ENCODE measurements around the gene HYAL2.

HYAL2 gene

DNA sequence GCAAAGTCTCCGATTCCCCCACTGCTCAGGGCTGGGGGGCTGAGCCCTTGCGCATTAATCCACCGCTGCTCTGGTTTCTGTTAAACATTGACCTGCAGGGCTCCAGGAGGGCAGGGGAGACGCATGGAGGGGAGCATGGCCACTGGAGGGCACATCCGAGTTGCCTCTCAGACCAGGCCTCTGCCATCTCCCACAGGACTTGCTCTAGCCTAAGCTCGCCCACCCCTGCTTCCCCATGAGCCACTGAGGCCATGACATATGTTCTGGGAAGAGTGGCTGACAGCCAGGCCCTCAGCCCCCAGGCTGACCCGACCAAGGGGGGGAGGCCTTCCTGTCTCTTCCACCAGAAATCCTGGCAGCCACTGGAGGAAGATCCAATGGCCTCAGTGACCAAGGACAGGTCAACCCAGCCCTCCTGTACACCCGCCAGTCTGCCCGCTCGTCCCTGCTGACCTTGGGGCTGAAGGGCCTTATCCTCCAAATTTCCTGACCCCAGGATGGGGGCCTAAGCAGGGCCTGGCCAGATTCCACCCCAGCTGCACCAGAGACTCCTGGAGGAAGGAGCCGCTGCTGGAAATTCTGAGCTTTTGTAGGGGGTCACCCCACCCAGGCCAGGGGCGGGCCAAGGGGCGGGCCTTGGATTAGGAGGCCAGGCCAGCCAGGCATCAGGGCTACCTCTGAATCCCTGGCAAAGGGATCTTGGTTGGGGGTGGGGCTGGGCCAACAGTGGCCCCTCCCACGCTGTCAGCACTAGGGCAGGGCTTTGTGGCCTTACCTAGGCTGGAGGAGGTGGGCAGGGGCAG is 19.3 kb downstream of the HYAL2 start, which contains the start of gene HYAL1:
Gene HYAL1 (minus strand): TSS at position 562 of the 803 bp plus-strand sequence. CDS start 618 bp downstream, outside the sequence.
- DNase-seq, result no peak

DNA sequence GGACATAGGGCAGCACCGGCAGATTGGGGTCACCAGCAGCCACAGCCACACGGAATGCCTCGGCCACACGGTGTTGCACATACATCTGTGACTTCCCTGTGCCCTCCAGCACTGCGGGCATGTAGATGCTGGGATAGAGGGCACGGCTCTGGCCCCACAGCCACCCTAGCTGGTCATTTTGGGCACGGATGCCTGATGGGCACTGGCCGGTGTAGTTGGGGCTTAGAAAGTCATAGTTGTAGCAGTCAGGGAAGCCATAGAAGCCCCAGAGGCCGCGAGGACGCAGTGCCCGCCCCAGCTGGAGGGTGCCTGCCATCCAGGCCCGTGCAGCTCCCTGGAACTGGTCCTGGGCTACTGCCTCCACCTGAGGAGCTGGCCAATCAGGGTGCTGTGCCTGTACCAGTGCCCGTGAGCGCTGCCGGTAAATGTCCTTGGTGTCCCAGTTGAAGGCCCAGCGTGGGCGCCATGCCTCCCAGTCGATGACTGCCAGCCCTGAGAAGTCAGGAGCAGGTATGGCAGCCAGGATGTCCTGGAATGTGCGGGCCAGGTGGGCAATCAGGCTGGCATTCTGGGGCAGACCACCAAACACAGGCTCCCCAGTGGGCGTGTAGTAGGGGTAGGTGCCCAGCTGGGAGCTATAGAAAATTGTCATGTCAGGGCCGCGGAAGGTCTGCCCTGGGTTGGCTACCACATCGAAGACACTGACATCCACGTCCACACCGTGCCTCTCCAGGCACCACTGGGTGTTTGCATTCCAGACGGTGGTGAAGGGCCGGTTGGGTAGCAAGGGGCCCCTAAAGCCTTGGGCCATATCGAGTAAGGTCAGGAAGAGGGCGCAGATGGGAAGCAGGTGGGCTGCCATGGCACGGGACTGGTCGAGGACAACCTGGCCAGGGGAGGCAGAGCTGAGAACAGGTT is 20.2 kb downstream of the HYAL2 start:
- DNase-seq, result no peak

DNA sequence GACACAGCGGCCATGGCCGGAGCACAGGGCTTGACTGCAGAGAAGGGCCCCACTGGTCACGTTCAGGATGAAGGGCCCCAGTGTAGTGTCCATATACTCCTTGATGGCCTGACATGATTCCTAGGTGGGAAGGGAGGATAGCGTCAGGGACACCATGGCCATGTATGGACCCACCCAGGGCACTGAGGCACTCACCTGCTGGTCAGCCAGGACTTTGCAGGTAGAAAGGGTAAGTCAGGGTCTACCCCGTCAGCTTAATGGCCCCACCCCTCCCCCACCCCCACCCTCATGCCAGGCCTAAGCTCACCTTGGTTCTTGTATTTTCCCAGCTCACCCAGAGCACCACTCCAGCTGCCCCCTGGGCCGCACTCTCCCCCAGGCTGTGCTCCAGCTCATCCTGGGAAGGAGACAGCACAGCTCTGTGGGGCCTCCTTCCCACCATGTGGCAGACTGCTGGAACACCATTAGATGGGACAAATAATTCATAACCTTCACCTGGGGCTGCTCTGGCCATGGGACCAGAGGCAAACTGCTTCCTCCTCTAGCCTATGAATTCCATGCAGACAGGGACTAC is 21.8 kb downstream of the HYAL2 start:
- DNase-seq, result no peak

DNA sequence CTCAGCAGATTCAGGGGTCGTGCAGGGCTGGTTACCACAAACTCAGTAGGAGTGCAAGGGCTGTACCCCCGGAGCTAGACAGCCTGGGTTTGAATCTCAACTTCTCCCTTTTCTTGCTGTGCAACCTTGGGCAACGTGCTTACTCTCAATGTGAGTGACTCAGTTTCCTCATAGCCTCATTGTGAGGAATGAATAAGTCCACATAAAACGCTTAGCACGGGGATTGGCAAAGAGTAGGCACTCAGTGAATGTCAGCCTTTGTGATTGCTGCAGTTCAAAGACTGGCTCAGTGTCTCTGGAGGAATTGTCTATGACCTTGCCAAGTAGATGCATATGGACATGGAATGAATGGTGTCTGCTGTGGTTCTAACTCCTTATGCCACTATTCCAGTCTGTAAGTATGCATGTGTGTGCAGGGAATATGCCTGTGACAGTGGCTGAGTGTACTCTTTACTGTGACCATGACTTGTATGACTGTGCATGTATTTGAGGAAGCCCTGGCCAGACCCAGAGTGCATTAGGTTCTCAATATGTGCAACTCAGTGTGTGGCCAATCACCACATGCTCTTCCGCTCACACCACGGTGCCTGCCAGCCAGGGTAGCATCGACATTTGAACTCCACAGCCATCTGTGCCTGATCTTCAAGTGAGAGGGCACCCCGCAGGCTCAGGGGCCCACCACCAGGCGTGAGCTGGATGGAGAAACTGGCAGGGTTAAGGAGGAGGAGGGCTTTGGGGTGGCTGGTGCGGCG is 22.4 kb downstream of the HYAL2 start:
- peak; percentile 49 for DNase-seq

DNA sequence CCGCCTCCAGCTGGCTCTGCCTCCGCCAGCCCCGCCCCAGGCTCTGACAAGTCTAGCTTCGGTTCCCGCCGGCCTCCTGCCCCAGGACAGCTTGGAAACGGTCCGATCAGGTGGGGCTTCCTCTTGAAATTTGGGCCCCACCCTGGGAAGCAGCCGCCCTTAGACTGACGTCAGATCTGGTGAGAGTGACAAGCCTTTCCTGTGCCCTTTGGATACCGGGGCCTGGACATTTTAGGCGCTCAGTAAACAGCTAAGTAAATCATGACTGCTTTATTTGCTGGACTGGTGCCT is 23.0 kb downstream of the HYAL2 start:
- no peak for DNase-seq

DNA sequence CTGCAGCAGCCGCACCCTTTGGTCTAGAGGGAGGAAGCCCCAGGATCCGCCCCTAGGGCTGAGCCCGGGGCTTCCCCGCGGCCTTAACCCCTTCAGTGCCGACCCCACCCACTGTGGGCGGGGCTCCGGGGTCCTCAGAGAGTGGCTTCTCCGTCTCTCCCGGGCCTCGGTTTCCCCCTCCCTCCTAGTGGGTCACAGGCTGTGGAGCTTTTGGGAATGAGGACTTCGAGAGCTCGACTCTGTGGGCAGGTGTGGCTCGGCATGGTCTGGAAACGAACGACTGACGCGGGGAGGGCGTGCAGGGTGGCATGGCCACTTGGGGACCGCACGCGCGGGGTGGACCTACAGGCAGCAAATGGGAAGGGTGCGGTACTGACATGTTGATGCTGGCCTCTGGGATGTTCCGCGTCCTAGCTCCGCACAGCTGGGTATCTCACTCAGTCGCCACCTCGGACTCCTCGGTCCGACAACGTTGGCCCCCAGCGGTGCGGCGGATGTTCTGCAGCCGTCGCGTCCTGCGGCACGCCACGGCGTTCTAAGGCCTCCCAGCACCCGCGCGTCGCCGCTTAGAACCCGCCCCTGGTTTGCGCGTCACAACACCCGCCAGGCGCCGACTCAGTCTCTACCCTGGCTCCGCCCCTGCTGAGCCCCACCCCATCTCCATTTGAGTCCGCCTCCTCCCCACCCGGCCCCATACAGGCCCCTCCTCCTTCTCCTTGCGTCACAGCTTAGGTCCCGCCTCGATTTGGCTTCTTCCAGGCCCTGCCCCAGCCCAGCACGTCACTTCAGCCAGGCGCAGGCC is 23.5 kb downstream of the HYAL2 start, which contains the start of the genes HYAL3 and NAA80:
Gene HYAL3 (minus strand): TSS at position 570 of the 802 bp plus-strand sequence. CDS start 3,803 bp downstream, outside the sequence.
Gene NAA80 (minus strand): TSS at position 570 of the 802 bp plus-strand sequence. CDS start 1,942 bp downstream, outside the sequence.
- peak; percentile 99 for DNase-seq

DNA sequence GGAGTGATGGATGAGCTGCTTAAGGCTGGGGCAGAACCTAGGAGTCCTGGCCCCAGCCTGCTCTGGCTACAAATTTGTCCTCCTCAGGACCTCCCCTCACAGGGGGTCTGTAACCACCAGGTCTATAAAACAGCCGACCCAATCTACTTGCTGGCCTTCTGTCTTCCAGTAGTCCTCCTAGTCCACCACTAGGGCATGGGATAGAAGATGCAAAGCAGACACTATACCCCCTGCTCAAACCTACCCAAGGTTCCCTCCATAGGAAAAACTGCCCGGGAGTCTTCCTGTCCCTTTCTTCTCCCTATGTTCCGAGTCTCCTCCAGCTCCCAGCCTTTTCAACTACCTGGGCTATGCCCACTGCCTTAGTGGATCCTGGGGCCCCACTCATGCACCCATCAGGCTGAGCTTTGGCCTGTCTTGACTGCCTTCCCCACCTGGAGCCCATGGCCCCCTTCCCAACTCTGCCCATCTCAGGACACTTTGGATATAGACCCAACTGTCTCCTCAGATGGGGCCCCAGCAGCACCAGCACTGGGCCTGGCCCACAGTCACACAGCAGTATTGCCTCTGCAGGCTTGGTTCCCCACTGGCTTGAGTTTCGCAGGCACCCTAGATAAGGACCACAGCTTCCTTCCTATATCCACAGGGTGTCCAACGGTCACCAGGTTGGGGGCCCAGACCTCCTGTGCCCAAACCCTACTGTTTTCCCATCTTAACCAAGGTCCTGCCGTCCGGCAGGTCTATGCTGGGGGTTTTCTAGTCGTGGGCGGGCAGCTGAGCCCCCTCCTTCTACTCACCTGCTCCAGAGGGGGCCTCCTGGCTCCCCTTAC is 24.4 kb downstream of the HYAL2 start:
- peak; percentile 21 for DNase-seq

DNA sequence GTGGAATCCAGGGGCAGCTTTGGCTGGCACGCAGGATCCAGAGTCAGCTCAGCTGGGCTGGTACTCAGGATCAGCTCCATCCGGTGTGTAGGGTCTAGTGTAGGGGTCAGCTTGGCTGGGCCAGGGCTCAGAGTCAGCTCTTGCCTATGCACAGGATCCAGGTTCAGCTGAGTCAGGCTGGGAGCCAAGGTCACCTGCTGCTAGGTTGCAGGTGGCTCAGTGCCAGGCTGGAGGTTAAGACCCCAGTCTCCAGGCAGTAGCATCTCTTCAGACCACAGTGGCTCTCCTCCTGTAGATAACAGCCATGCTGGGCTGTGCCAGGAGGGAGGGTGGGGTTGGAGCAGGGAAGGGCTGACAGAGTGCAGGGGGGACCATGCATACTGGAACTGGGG is 25.2 kb downstream of the HYAL2 start:
- no peak for DNase-seq

DNA sequence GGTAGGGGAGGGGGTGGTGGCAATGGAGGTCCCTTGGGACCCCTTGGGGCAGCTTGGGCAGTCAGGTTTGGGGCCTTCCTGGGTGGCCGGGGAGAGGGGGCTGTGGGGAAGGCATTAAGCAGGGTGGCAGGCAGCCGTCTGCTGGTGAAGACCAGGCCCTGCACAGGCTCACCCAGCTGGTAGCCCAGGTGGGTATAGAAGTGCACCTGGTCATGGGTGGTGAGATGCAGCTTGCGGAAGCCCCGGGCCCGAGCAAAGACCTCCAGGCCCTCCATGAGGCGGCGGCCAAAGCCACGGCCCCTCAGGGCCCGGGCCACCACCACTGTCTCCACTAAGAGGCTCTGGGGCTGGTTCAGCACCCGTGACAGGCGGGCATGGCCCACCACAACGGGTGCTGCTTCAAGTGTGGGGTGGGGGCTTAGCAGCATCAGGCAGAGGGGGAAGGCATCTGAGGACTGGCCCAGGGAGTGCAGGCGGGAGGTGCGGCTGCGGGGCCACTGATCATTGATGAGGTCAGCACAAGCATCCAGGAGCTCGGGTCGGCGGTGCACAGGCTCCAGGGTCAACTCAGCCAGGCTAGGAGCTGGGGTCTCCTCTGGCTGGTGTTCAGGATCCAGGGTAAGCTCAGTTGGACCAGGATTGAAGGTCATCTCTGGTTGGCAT is 25.7 kb downstream of the HYAL2 start:
- no peak for DNase-seq

DNA sequence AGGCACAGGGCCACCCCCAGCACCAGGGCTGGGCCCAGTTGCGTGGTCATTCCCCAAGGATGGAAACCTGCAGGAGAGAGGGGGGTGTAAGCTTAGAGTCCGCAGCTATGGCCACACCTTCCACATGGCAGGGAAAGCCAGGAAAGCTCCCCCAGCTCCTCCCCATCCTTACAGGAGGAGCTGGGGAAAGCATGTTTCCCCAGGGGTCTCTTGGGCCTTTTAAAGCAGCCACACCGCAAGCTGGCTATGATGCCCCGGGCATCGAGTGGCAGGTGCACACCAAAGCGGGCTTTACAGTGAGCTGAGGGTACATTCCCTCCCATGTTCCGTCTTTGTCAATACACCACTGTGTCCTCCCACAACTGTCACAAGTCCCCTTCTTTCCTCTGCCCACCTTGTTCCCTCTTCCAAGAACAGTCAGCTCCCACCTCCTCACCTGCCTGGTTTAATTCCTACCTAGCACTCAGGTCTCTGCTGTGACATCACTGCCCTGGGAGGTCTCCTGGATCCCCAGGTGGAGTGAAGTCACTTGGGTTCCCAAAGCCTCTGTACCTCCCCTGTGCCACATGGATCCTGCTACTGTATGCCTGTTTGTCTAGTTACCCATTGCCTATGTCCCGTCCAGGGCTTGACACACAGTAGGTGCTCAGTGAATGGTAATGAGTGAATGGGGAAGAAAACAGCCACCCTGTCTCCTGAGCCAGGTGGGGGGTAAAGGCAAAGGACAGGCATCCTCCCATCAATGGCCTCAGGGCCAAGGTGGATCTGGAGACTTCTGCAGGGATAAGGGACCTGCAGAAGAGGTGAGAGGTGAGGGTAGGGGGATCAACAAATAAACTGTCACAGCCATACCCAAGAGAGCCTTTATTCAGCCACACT is 26.8 kb downstream of the HYAL2 start:
- DNase-seq, result no peak

DNA sequence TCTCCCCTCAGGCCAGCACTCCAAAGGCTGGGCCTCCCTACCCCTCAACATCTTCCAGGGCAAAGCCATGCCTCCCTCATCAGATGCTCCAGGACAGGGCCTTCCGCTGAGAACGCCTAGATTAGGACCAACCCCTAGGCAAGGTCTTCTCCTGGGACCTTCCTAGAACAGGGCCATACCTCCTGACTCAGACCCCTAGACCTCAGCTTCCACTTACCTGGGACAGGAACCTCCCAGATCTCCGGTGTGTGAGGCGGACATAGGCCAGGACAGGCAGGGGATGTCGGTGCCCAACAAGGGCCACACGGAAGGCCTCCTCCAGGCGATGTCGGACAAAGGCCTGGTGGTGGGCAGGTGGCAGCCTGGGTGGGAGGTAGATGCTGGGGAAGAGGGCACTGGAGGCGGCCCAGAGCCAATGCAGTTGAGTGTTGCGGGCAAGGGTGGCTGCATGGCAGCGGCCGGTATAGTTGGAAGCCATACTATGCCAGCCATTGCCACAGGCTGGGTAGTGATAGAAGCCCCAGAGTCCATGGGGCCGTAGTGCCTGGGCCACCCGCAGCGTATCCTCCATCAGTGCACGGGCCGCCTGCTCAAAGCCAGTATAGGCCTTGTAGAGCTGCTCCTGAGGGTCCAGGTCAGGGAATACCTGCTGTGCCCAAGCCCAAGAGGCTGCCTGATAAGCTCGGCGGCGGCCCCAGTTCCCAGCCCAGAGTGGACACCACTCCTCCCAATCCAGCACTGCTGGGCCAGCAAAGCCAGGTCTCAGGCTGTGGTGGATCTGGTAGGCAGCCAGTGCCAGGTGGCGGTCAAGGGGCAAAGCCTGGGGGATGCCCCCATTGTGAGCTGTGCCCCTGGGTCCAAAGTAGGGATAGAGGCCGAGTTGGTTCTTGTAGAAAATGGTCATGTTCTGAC is 27.8 kb downstream of the HYAL2 start:
- DNase-seq, result no peak

DNA sequence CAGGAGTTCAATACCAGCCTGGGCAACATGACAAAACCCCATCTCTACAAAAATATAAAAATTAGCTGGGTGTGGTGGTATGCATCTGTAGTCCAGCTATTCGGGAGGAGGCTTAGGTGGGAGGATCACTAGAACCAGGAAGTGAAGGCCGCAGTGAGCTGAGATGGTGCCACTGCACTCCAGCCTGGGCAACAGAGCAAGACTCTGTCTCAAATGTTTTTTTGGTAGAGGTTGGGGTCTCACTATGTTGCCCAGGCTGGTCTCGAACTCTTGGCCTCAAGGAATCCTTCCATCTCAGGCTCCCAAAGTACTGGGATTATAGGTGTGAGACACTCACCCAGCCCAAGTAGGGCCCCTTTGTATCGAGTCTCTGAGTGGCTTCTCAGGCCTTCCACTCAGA is 28.5 kb downstream of the HYAL2 start:
- DNase-seq, result no peak

DNA sequence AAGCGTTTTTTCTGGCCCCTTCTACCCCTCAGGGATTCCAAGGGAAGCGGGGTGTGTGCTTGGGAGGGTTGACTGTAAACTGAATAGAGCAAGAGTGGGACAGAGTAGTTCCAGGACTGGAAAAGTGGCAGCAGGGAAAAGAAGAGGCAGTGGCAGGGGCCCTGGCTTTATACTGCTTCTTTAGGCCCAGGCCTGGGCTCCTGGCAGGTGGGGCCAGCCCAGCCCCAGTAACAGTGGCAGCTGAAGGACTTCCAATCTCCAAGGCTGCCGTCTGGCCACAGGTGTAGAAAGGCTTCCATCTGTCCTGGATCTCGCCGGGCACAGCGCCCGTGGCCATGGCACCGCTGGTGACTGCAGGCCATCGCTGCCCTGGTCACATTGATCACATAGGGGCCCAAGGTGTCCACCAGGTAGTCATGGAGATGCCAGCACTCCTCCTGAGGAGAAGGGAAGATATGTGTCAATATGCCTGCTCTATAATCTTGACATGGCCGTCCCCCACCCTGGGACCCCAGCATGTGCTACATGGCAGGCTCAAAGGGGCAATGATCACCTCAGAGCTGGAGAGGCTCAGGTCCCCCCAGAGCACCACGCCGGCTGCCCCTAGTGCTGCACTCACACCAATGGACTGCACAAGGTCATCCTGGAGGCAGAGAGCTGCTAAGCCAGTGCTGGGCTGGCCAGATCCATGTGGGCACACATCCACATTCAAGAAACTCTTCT is 29.3 kb downstream of the HYAL2 start:
- no peak for DNase-seq

DNA sequence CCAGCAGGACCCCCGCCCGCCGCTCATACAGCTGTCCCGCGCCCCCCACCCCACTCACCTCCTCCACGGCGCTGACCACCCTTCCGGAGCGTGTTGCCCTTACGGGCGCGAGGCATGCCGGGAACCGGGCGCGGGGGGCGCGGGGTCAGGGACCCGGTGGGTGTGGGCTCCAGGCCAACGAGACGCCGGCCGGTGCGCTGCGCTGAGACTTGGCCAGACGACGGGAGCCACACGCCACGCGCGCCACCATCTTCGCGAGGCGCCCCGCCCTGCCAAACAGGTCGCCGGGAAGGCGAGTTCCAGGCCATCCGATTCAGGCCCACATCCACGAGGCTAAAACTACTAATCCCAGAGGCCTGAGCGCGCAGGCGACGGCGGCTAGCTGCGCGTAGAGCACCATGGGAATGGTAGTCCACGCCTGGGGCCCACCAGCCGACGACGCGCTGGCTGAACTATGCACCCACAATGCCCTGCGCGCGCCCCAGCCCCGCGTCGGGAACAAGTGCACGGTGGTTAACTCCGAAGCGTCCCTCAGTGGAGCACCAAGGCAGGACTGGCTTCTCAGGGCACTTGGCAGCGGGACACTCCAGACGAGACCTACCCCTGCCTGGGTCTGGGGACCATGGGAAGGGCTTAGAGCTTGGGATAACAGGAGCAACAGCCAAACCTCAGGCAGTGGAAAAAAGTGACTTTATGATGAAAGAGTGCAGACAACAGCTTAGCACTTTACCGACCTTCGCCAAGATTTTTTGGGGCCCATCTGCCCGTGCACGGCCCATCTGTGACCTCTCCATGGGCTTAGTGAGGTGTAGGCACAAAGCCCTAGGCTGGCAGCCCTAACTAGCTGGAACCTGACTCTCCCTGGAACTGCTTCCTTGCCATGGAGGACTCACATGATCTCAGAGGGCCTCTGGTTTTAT is 30.1 kb downstream of the HYAL2 start, which contains the start of gene IFRD2:
Gene IFRD2 (minus strand): TSS at position 271 of the 920 bp plus-strand sequence. CDS start 155 bp downstream, at position 116.
- DNase-seq, result peak; percentile 96

DNA sequence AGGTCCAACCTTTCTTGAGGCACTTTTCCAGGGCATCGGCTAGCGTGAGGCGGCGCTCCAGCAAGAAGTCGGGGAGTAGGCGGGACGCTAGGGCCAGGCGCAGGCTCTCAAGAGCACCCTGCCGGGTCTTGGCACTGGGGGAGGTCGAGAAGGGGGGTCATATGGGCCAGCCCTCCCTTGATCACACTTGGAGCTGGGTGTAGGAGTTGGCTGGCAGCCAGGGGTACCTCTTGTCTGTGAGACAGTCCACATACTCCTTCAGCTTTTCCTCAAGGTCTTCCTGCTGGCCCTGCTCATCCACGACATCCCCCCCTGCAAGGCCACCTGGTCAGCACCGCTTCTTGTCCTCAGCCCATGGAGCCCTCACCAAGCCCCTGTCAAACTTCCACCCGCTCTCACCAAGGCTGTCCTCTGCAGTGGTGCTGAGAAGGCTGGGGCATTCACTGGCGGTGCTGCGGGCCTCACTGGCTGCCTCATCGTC is 32.3 kb downstream of the HYAL2 start:
- no peak for DNase-seq

DNA sequence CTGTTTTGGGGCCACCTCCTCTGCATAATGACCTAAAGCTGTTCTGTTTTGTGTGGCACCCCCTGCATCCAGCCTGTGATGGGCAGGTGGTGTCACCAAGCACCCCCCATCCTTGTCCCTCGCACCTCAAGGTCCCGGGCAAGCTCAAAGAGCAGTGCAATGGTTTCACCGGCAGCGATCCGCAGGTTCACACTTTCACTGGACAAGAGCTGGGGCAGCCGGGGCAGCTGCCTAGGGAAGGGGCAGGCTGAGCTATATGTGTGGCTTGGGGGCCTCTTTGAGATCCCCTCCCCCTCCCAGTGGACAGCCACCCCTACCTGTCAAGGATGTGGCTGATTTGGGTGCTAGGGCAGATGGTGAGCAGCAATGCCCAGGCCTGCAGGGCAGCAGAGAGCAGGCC is 33.4 kb downstream of the HYAL2 start:
- DNase-seq, result no peak

All from GDM1 (cell line).